HEK293 (cell line): ENCODE results near the gene RUNX1.

Source experiments
- GFI1B ChIP-seq: fragments of 450-650 bp; formaldehyde crosslinking; IDR thresholded peaks from 2 replicates; pipeline ENCODE4 v1.5.1; 2016; ENCODE audit warnings: missing biosample characterization, missing genetic modification characterization
- IKZF3 ChIP-seq: fragments of 450-650 bp; IDR thresholded peaks from 2 replicates; pipeline ENCODE4 v1.5.0; 2018; ENCODE audit warnings: missing biosample characterization, mild to moderate bottlenecking, missing genetic modification characterization, moderate library complexity
- KLF17 ChIP-seq: fragments of 450-650 bp; formaldehyde crosslinking; IDR thresholded peaks from 2 replicates; pipeline ENCODE4 v1.5.1; 2016; ENCODE audit warnings: missing biosample characterization, missing genetic modification characterization
- KLF7 ChIP-seq: fragments of 450-650 bp; formaldehyde crosslinking; IDR thresholded peaks from 2 replicates; pipeline ENCODE4 v1.5.1; 2016; ENCODE audit warnings: missing biosample characterization, missing genetic modification characterization, borderline replicate concordance
- REPIN1 ChIP-seq: fragments of 450-650 bp; formaldehyde crosslinking; IDR thresholded peaks from 2 replicates; pipeline ENCODE4 v1.5.1; 2017; ENCODE audit warnings: missing biosample characterization, missing genetic modification characterization, low read depth
- ZBTB21 ChIP-seq: fragments of 450-650 bp; formaldehyde crosslinking; IDR thresholded peaks from 2 replicates; pipeline ENCODE4 v1.5.1; 2017; ENCODE audit warnings: missing biosample characterization, missing genetic modification characterization
- ZNF10 ChIP-seq: fragments of 450-650 bp; formaldehyde crosslinking; IDR thresholded peaks from 2 replicates; pipeline ENCODE4 v1.5.1; 2017; ENCODE audit warnings: missing biosample characterization, missing genetic modification characterization
- ZNF184 ChIP-seq: fragments of 450-650 bp; IDR thresholded peaks from 2 replicates; pipeline ENCODE4 v1.5.1; 2018; ENCODE audit warnings: missing biosample characterization, mild to moderate bottlenecking, missing genetic modification characterization
- ZNF19 ChIP-seq: fragments of 450-650 bp; formaldehyde crosslinking; IDR thresholded peaks from 2 replicates; pipeline ENCODE4; 2016; ENCODE audit warnings: missing biosample characterization, missing genetic modification characterization, low read depth
- ZNF354C ChIP-seq: fragments of 450-650 bp; formaldehyde crosslinking; IDR thresholded peaks from 2 replicates; pipeline ENCODE4 v1.5.1; 2016; ENCODE audit warnings: missing biosample characterization, missing genetic modification characterization, low read depth, borderline replicate concordance
- ZNF366 ChIP-seq: fragments of 450-650 bp; formaldehyde crosslinking; conservative IDR thresholded peaks from 2 replicates; pipeline ENCODE4 v1.5.1; 2016; ENCODE audit warnings: missing biosample characterization, missing genetic modification characterization
- ZNF404 ChIP-seq: fragments of 450-650 bp; formaldehyde crosslinking; IDR thresholded peaks from 2 replicates; pipeline ENCODE4 v1.5.1; 2017; ENCODE audit warnings: missing biosample characterization, missing genetic modification characterization
- ZNF530 ChIP-seq: fragments of 450-650 bp; formaldehyde crosslinking; IDR thresholded peaks from 2 replicates; pipeline ENCODE4 v1.5.1; 2016; ENCODE audit warnings: low read depth, missing biosample characterization, missing genetic modification characterization
- ZNF629 ChIP-seq: fragments of 450-650 bp; formaldehyde crosslinking; IDR thresholded peaks from 2 replicates; pipeline ENCODE4 v1.5.1; 2017; ENCODE audit warnings: missing biosample characterization, missing genetic modification characterization
- ZNF639 ChIP-seq: fragments of 450-650 bp; formaldehyde crosslinking; IDR thresholded peaks from 2 replicates; pipeline ENCODE4 v1.5.1; 2016; ENCODE audit warnings: missing biosample characterization, missing genetic modification characterization
- ZNF660 ChIP-seq: fragments of 450-650 bp; IDR thresholded peaks from 2 replicates; pipeline ENCODE4 v1.5.1; 2018; ENCODE audit warnings: missing biosample characterization, mild to moderate bottlenecking, missing genetic modification characterization
- ZNF692 ChIP-seq: fragments of 450-650 bp; formaldehyde crosslinking; IDR thresholded peaks from 2 replicates; pipeline ENCODE4 v1.5.1; 2016; ENCODE audit warnings: missing biosample characterization, missing genetic modification characterization
- ZNF777 ChIP-seq: fragments of 450-650 bp; formaldehyde crosslinking; IDR thresholded peaks from 2 replicates; pipeline ENCODE4 v1.5.1; 2017; ENCODE audit warnings: missing biosample characterization, missing genetic modification characterization, borderline replicate concordance
- ZNF843 ChIP-seq: fragments of 450-650 bp; formaldehyde crosslinking; IDR thresholded peaks from 2 replicates; pipeline ENCODE4 v1.5.1; 2016; ENCODE audit warnings: missing biosample characterization, missing genetic modification characterization
- ZSCAN23 ChIP-seq: fragments of 450-650 bp; formaldehyde crosslinking; IDR thresholded peaks from 2 replicates; pipeline ENCODE4 v1.5.1; 2016; ENCODE audit warnings: missing biosample characterization, missing genetic modification characterization
- TF ChIP-seq, protein P1 (sequence below): fragments of 450-650 bp; formaldehyde crosslinking; IDR thresholded peaks from 2 replicates; pipeline ENCODE4 v1.5.1; 2016; ENCODE audit warnings: missing biosample characterization, missing genetic modification characterization, low read depth
- TF ChIP-seq, protein P2 (sequence below): fragments of 450-650 bp; formaldehyde crosslinking; IDR thresholded peaks from 2 replicates; pipeline ENCODE4 v1.5.1; 2016; ENCODE audit warnings: missing biosample characterization, missing genetic modification characterization
- TF ChIP-seq, protein P3 (sequence below): fragments of 450-650 bp; formaldehyde crosslinking; IDR thresholded peaks from 2 replicates; pipeline ENCODE4 v1.5.1; 2016; ENCODE audit warnings: missing biosample characterization, missing genetic modification characterization
- TF ChIP-seq, protein P4 (sequence below): fragments of 450-650 bp; formaldehyde crosslinking; IDR thresholded peaks from 2 replicates; pipeline ENCODE4 v1.5.1; 2016; ENCODE audit warnings: missing biosample characterization, missing genetic modification characterization, low read depth
- TF ChIP-seq, protein P5 (sequence below): fragments of 450-650 bp; IDR thresholded peaks from 2 replicates; pipeline ENCODE4 v1.5.1; 2018; ENCODE audit warnings: missing biosample characterization, missing genetic modification characterization

The RUNX1 gene

GRCh38 chr21:34812504-34813265 is 236.4 kb downstream of the RUNX1 start (continued):
- TF ChIP-seq, protein P1, sequence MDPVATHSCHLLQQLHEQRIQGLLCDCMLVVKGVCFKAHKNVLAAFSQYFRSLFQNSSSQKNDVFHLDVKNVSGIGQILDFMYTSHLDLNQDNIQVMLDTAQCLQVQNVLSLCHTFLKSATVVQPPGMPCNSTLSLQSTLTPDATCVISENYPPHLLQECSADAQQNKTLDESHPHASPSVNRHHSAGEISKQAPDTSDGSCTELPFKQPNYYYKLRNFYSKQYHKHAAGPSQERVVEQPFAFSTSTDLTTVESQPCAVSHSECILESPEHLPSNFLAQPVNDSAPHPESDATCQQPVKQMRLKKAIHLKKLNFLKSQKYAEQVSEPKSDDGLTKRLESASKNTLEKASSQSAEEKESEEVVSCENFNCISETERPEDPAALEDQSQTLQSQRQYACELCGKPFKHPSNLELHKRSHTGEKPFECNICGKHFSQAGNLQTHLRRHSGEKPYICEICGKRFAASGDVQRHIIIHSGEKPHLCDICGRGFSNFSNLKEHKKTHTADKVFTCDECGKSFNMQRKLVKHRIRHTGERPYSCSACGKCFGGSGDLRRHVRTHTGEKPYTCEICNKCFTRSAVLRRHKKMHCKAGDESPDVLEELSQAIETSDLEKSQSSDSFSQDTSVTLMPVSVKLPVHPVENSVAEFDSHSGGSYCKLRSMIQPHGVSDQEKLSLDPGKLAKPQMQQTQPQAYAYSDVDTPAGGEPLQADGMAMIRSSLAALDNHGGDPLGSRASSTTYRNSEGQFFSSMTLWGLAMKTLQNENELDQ, result no peak
- TF ChIP-seq, protein P2, sequence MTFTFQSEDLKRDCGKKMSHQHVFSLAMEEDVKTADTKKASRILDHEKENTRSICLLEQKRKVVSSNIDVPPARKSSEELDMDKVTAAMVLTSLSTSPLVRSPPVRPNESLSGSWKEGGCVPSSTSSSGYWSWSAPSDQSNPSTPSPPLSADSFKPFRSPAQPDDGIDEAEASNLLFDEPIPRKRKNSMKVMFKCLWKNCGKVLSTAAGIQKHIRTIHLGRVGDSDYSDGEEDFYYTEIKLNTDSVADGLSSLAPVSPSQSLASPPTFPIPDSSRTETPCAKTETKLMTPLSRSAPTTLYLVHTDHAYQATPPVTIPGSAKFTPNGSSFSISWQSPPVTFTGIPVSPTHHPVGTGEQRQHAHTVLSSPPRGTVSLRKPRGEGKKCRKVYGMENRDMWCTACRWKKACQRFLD (tag by site-specific recombination), result no peak
- TF ChIP-seq KLF7 (no peak), ZNF639 (tag by site-specific recombination) (peak; percentile 93), ZNF629 (tag by site-specific recombination) (peak; percentile 91), ZBTB21 (peak; percentile 76), ZNF366 (tag by site-specific recombination) (peak; percentile 90), ZNF354C (no peak), ZNF19 (tag by site-specific recombination) (no peak), ZNF404 (no peak), ZNF777 (no peak), IKZF3 (tag by site-specific recombination) (peak; percentile 75; the same call in 1 of the 2 replicates), ZSCAN23 (tag by site-specific recombination) (peak; percentile 94), ZNF843 (tag by site-specific recombination) (no peak; the same call in 1 of the 2 replicates), ZNF10 (tag by site-specific recombination) (peak; percentile 69; the same call in 1 of the 2 replicates), ZNF184 (tag by site-specific recombination) (peak; percentile 90), ZNF530 (no peak), REPIN1 (tag by site-specific recombination) (no peak), GFI1B (tag by site-specific recombination) (peak; percentile 70), ZNF692 (tag by site-specific recombination) (peak; percentile 73), KLF17 (tag by site-specific recombination) (peak; percentile 45; the same call in 1 of the 2 replicates), ZNF660 (tag by site-specific recombination) (0 out of 2 replicates have a peak, but pooled peaks have one; percentile 67)
- TF ChIP-seq, protein P3, sequence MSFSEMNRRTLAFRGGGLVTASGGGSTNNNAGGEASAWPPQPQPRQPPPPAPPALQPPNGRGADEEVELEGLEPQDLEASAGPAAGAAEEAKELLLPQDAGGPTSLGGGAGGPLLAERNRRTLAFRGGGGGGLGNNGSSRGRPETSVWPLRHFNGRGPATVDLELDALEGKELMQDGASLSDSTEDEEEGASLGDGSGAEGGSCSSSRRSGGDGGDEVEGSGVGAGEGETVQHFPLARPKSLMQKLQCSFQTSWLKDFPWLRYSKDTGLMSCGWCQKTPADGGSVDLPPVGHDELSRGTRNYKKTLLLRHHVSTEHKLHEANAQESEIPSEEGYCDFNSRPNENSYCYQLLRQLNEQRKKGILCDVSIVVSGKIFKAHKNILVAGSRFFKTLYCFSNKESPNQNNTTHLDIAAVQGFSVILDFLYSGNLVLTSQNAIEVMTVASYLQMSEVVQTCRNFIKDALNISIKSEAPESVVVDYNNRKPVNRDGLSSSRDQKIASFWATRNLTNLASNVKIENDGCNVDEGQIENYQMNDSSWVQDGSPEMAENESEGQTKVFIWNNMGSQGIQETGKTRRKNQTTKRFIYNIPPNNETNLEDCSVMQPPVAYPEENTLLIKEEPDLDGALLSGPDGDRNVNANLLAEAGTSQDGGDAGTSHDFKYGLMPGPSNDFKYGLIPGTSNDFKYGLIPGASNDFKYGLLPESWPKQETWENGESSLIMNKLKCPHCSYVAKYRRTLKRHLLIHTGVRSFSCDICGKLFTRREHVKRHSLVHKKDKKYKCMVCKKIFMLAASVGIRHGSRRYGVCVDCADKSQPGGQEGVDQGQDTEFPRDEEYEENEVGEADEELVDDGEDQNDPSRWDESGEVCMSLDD (tag by site-specific recombination), result no peak
- TF ChIP-seq, protein P4, sequence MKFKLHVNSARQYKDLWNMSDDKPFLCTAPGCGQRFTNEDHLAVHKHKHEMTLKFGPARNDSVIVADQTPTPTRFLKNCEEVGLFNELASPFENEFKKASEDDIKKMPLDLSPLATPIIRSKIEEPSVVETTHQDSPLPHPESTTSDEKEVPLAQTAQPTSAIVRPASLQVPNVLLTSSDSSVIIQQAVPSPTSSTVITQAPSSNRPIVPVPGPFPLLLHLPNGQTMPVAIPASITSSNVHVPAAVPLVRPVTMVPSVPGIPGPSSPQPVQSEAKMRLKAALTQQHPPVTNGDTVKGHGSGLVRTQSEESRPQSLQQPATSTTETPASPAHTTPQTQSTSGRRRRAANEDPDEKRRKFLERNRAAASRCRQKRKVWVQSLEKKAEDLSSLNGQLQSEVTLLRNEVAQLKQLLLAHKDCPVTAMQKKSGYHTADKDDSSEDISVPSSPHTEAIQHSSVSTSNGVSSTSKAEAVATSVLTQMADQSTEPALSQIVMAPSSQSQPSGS (tag by site-specific recombination), result peak; percentile 89
- TF ChIP-seq, protein P5, sequence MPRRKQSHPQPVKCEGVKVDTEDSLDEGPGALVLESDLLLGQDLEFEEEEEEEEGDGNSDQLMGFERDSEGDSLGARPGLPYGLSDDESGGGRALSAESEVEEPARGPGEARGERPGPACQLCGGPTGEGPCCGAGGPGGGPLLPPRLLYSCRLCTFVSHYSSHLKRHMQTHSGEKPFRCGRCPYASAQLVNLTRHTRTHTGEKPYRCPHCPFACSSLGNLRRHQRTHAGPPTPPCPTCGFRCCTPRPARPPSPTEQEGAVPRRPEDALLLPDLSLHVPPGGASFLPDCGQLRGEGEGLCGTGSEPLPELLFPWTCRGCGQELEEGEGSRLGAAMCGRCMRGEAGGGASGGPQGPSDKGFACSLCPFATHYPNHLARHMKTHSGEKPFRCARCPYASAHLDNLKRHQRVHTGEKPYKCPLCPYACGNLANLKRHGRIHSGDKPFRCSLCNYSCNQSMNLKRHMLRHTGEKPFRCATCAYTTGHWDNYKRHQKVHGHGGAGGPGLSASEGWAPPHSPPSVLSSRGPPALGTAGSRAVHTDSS, result 0 out of 2 replicates have a peak, but pooled peaks have one; percentile 11
